Body of pancreas (tissue), 4 donors: ENCODE results near the gene SNX18.

ENCODE experiments used
- CTCF ChIP-seq, 7 experiments: fragments of 450-650 bp in 4 of 7; fragments of 200-600 bp in 3 of 7; sonication (generic) in 3 of 7; IDR thresholded peaks; one replicate each; pipeline ENCODE4 v1.5.1; 2016 to 2019; ENCODE audit warnings: antibody characterized with exemption in 7 of 7
- POLR2A ChIP-seq, 3 donors: fragments of 450-650 bp; IDR thresholded peaks; one replicate each; pipeline ENCODE4 v1.6.1; 2016; ENCODE audit warnings: antibody characterized with exemption in 3 of 3, mild to moderate bottlenecking in 2 of 3

DNA sequence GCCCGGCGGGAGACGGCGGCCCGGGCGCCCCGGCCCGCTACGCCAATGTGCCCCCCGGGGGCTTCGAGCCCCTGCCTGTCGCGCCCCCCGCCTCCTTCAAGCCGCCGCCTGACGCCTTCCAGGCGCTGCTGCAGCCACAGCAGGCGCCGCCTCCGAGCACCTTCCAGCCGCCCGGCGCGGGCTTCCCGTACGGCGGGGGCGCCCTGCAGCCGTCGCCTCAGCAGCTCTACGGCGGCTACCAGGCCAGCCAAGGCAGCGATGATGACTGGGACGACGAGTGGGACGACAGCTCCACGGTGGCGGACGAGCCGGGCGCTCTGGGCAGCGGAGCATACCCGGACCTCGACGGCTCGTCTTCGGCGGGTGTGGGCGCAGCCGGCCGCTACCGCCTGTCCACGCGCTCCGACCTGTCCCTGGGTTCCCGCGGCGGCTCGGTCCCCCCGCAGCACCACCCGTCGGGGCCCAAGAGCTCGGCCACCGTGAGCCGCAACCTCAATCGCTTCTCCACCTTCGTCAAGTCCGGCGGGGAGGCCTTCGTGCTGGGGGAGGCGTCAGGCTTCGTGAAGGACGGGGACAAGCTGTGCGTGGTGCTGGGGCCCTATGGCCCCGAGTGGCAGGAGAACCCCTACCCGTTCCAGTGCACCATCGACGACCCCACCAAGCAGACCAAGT is 723 bp downstream of the SNX18 start:
- TF ChIP-seq CTCF (IDR thresholded peaks at IDR 0.05) (peak in 2 of 7 experiments; percentile 8 to 23), POLR2A (IDR thresholded peaks at IDR 0.05) (no peak)
